H1 (cell line): ENCODE results near the gene FNDC1. TPM values are rescaled to one million over a fixed set of nuclear protein-coding genes. Genes with fewer than 3 reads are reported as not detected.

Source experiments
- CTCF ChIA-PET: fragments of 300-600 bp; sonication (Branson Sonifier 250); formaldehyde crosslinking; loops from one replicate; lab custom pipeline; 2021; ENCODE audit not compliant: partially characterized antibody; lab: Charles Lee
- POLR2A ChIA-PET: fragments of 300-600 bp; sonication (Branson Sonifier 250); formaldehyde crosslinking; loops from one replicate; lab custom pipeline; 2021; ENCODE audit warnings: inconsistent platforms; ENCODE audit not compliant: partially characterized antibody; lab: Charles Lee
- DNase-seq, 2 experiments: peaks; one replicate each; pipeline versions ENCODE4 v3.0.0 to v3.0.0-alpha.2; 2010 to 2022; ENCODE audit warnings: low spot score in 2 of 2, low read depth in 1 of 2, mixed read lengths in 1 of 2
- FAIRE-seq: peaks from 2 replicates; lab custom pipeline; 2011; peaks lifted over from hg19 to GRCh38; lab: Jason Lieb, UNC
- H2AFZ ChIP-seq: 2 replicates; pipeline ENCODE4 v1.8.1; 2012; ENCODE audit warnings: low read length, inconsistent platforms
- H2AK5ac ChIP-seq: 2 replicates; pipeline ENCODE4 v1.6.1; 2013; ENCODE audit warnings: low read depth, low read length
- H2BK120ac ChIP-seq: replicated peaks from 2 replicates; pipeline ENCODE3; 2013; ENCODE audit warnings: low read depth, low read length, inconsistent platforms
- H2BK12ac ChIP-seq: 2 replicates; pipeline ENCODE4 v1.6.1; 2013; ENCODE audit warnings: low read depth, low read length
- H2BK15ac ChIP-seq: 2 replicates; pipeline ENCODE4 v1.6.1; 2013; ENCODE audit warnings: low read length
- H2BK20ac ChIP-seq: 2 replicates; pipeline ENCODE4 v1.6.1; 2013; ENCODE audit warnings: low read length
- H2BK5ac ChIP-seq: 2 replicates; pipeline ENCODE4 v1.6.1; 2013; ENCODE audit warnings: low read depth, low read length
- H3K14ac ChIP-seq: 2 replicates; pipeline ENCODE4 v1.6.1; 2013; ENCODE audit warnings: inconsistent platforms; ENCODE audit not compliant: insufficient read length
- H3K18ac ChIP-seq: 2 replicates; pipeline ENCODE4 v1.6.1; 2013; ENCODE audit warnings: low read length; ENCODE audit errors: extremely low read depth
- H3K23ac ChIP-seq: 2 replicates; pipeline ENCODE4 v1.6.1; 2013; ENCODE audit warnings: inconsistent platforms; ENCODE audit not compliant: insufficient read length
- H3K23me2 ChIP-seq: 2 replicates; pipeline ENCODE4 v1.6.1; 2013; ENCODE audit warnings: low read depth, low read length
- H3K27ac ChIP-seq: 2 replicates; pipeline ENCODE4 v1.6.1; 2011; ENCODE audit warnings: low read depth, low read length, inconsistent platforms
- H3K27me3 ChIP-seq, 4 experiments: replicated peaks in 1 of 4; 1 replicate in 1 of 4; 2 replicates in 3 of 4; pipeline versions ENCODE4 v1.6.1 to v1.8.1; 2011 to 2013; ENCODE audit warnings: low read length in 3 of 4, mild to moderate bottlenecking in 3 of 4, inconsistent platforms in 2 of 4, mixed read lengths in 2 of 4, moderate library complexity in 1 of 4; ENCODE audit not compliant: control insufficient read depth in 3 of 4, insufficient read depth in 3 of 4; ENCODE audit errors: extremely low read depth in 1 of 4
- H3K36me3 ChIP-seq, 4 experiments: 2 replicates each; pipeline versions ENCODE4 v1.6.1 to v1.8.1; 2011 to 2013; ENCODE audit warnings: mild to moderate bottlenecking in 4 of 4, low read length in 3 of 4, moderate library complexity in 2 of 4, control low read depth in 1 of 4, inconsistent platforms in 1 of 4; ENCODE audit not compliant: insufficient read depth in 4 of 4, control insufficient read depth in 2 of 4
- H3K4ac ChIP-seq: replicated peaks from 2 replicates; pipeline ENCODE3; 2013; ENCODE audit warnings: low read length, low read depth, mixed read lengths, inconsistent platforms; ENCODE audit not compliant: insufficient read length
- H3K4me1 ChIP-seq, 4 experiments: replicated peaks in 1 of 4; 1 replicate in 1 of 4; 2 replicates in 3 of 4; pipeline versions ENCODE4 v1.6.1 to v1.8.1; 2011 to 2013; ENCODE audit warnings: low read length in 3 of 4, inconsistent platforms in 2 of 4, mixed read lengths in 1 of 4; ENCODE audit not compliant: insufficient read depth in 4 of 4, control insufficient read depth in 3 of 4
- H3K4me2 ChIP-seq, 2 experiments: 2 replicates each; pipeline versions ENCODE4 v1.6.1 to v1.8.1; 2011 to 2013; ENCODE audit warnings: low read depth in 2 of 2, low read length in 2 of 2, control low read depth in 1 of 2, inconsistent platforms in 1 of 2, mild to moderate bottlenecking in 1 of 2; ENCODE audit not compliant: insufficient read depth in 1 of 2
- H3K4me3 ChIP-seq, 4 experiments: fragments of 200-600, 300-600 bp in 1 of 4; sonication (generic), shearing (Covaris generic), sonication (Bioruptor Twin) in 1 of 4; 2 replicates each; pipeline versions ENCODE4 v1.5.1 to v1.8.1; 2011 to 2016; ENCODE audit warnings: low read length in 4 of 4, low read depth in 3 of 4, control low read depth in 2 of 4, inconsistent platforms in 2 of 4, mild to moderate bottlenecking in 2 of 4, mixed read lengths in 1 of 4, moderate library complexity in 1 of 4; ENCODE audit not compliant: insufficient read depth in 2 of 4; ENCODE audit errors: extremely low read depth in 1 of 4
- H3K56ac ChIP-seq: replicated peaks from 2 replicates; pipeline ENCODE3; 2013; ENCODE audit warnings: low read depth, mild to moderate bottlenecking, mixed read lengths, low read length, inconsistent platforms; ENCODE audit not compliant: insufficient read length
- H3K79me1 ChIP-seq: 2 replicates; pipeline ENCODE4 v1.6.1; 2013; ENCODE audit warnings: low read depth, low read length, control low read depth
- H3K79me2 ChIP-seq, 2 experiments: 2 replicates each; pipeline versions ENCODE4 v1.6.1 to v1.8.1; 2012 to 2013; ENCODE audit warnings: low read length in 2 of 2, mild to moderate bottlenecking in 2 of 2, inconsistent platforms in 1 of 2; ENCODE audit not compliant: insufficient read depth in 2 of 2, control insufficient read depth in 1 of 2
- H3K9ac ChIP-seq, 4 experiments: replicated peaks in 1 of 4; 1 replicate in 1 of 4; 2 replicates in 3 of 4; pipeline versions ENCODE4 v1.6.1 to v1.8.1; 2011 to 2013; ENCODE audit warnings: low read depth in 3 of 4, low read length in 3 of 4, control low read depth in 2 of 4, mild to moderate bottlenecking in 2 of 4, moderate library complexity in 2 of 4, inconsistent platforms in 1 of 4; ENCODE audit errors: extremely low read depth in 1 of 4
- H3K9me3 ChIP-seq, 2 experiments: 2 replicates each; pipeline versions ENCODE4 v1.6.1 to v1.8.1; 2012 to 2013; ENCODE audit warnings: mild to moderate bottlenecking in 2 of 2, moderate library complexity in 2 of 2, control low read depth in 1 of 2, inconsistent platforms in 1 of 2, low read depth in 1 of 2, low read length in 1 of 2, mixed read lengths in 1 of 2; ENCODE audit not compliant: insufficient read depth in 2 of 2
- H4K20me1 ChIP-seq, 2 experiments: replicated peaks in 1 of 2; 2 replicates each; pipeline versions ENCODE3 to v1.8.1; 2011 to 2013; ENCODE audit warnings: inconsistent platforms in 2 of 2, low read length in 2 of 2, mild to moderate bottlenecking in 1 of 2; ENCODE audit not compliant: insufficient read depth in 2 of 2, control insufficient read depth in 1 of 2
- H4K5ac ChIP-seq: 2 replicates; pipeline ENCODE4 v1.6.1; 2013; ENCODE audit warnings: low read length, low read depth, mixed read lengths, inconsistent platforms; ENCODE audit not compliant: insufficient read length
- H4K8ac ChIP-seq: 2 replicates; pipeline ENCODE4 v1.8.0; 2013; ENCODE audit warnings: mild to moderate bottlenecking, moderate library complexity, low read length, inconsistent platforms; ENCODE audit not compliant: insufficient read depth; ENCODE audit errors: extremely low read depth
- H4K91ac ChIP-seq: replicated peaks from 2 replicates; pipeline ENCODE3; 2013; ENCODE audit warnings: low read length, mixed read lengths, inconsistent platforms; ENCODE audit not compliant: insufficient read length
- NRF1 ChIP-seq: IDR thresholded peaks from 2 replicates; pipeline ENCODE4 v1.6.1; 2011; ENCODE audit warnings: mild to moderate bottlenecking, low read depth, low read length, improper control_type of control experiment
- RNF2 ChIP-seq: fragments of 200-900, 300-1000 bp; sonication (generic); IDR thresholded peaks from 2 replicates; pipeline ENCODE4 v1.7.1; 2016; ENCODE audit warnings: borderline replicate concordance, low read depth, mild to moderate bottlenecking, antibody characterized with exemption, low read length; ENCODE audit not compliant: poor library complexity, severe bottlenecking; ENCODE audit errors: missing control alignments
- RXRA ChIP-seq: IDR thresholded peaks from 2 replicates; pipeline ENCODE4 v1.6.1; 2011; ENCODE audit warnings: low read depth, mild to moderate bottlenecking, low read length, moderate library complexity; ENCODE audit not compliant: insufficient read depth
- SP1 ChIP-seq: IDR thresholded peaks from 2 replicates; pipeline ENCODE4 v1.6.1; 2011; ENCODE audit warnings: low read depth, low read length
- WGBS, 2 experiments: shearing (Covaris generic) in 1 of 2; methylation state at CpG; one replicate each; pipeline versions ENCODE4 v1.1.6 to v1.1.7; 2013 to 2015; ENCODE audit warnings: low lambda C conversion rate in 2 of 2, mixed read lengths in 2 of 2, inconsistent platforms in 1 of 2, low coverage in 1 of 2, missing lambda C conversion rate in 1 of 2; ENCODE audit not compliant: insufficient replicate concordance in 2 of 2, insufficient coverage in 1 of 2, insufficient read length in 1 of 2; ENCODE audit errors: extremely low coverage in 1 of 2, missing lambda C conversion rate in 1 of 2; 5-methylcytosine and 5-hydroxymethylcytosine counted together
- polyA plus RNA-seq, 7 experiments: library from polyadenylated mRNA; depleted of rRNA in 3 of 7; stranded (reverse) in 5 of 7; unstranded in 2 of 7; fragments of >200 nt in 5 of 7; fragments of 200-250 nt in 2 of 7; gene quantifications; 1 replicate in 5 of 7; 2 replicates in 1 of 7; 4 replicates in 1 of 7; pipeline versions ENCODE4 v1.2.1 to v1.2.3, GENCODE V29; 2011 to 2013; ENCODE audit warnings: missing spikeins in 2 of 7, mixed read lengths in 2 of 7
- total RNA-seq: library from RNA; stranded (reverse); fragmentation: NEBNext Ultra II Directional; extraction: Animal tissue kit (Norgen Biotek cat#: 25700); gene quantifications from 2 replicates; pipeline ENCODE4 v1.2.1, GENCODE V29; 2021

FNDC1 gene
- total and polyA plus RNA-seq, 2 of the 8 experiments (the other 6 are each of a cell fraction or from before 2014, with no cell fraction given) = 0.06 to 0.30 TPM

- DNase-seq (no peak), FAIRE-seq (no peak)
- no peak overlapping the region for H2AFZ ChIP-seq
- H3K18ac ChIP-seq = no peak overlapping the region
- H4K8ac ChIP-seq = no peak overlapping the region
- H3K56ac ChIP-seq = no peak overlapping the region
- no peak overlapping the region for H3K9ac ChIP-seq
- no peak overlapping the region for H3K4me3 ChIP-seq
- H3K4me2 ChIP-seq = no peak overlapping the region
- H4K20me1 ChIP-seq = no peaks in the 10 kb centered on the region
- H3K23ac ChIP-seq = no peak overlapping the region
- H3K79me2 ChIP-seq = no peaks in the 10 kb centered on the region
- H2BK20ac ChIP-seq = no peak overlapping the region; the same call in 1 of the 2 replicates
- H3K36me3 ChIP-seq = no peaks in the 10 kb centered on the region
- no peak overlapping the region for H3K14ac ChIP-seq
- no peaks in the 10 kb centered on the region for H3K79me1 ChIP-seq
- no peak overlapping the region for H4K5ac ChIP-seq
- POLR2A ChIA-PET = no interaction called here
- peaks cover 61 to 70% of the 10 kb centered on the region in 2 experiments for H3K9me3 ChIP-seq
- no peak overlapping the region for H2BK15ac ChIP-seq
- no peak overlapping the region for H2BK120ac ChIP-seq
- no peaks in the 10 kb centered on the region for H3K27me3 ChIP-seq
- no peak overlapping the region for H3K27ac ChIP-seq
- no peak overlapping the region for H3K4ac ChIP-seq
- 69% methylated on average over 2 of the region's 2 CpGs; no CpG with 5 or more reads in 1 of the 2 experiments for WGBS, 2 experiments
- H2BK12ac ChIP-seq = no peak overlapping the region
- no peak overlapping the region for H2AK5ac ChIP-seq
- H3K23me2 ChIP-seq = no peaks in the 10 kb centered on the region
- H3K4me1 ChIP-seq = peaks cover 0 to 4% (median 2%) of the 10 kb centered on the region in 4 experiments; a peak in 3 of 7 replicates
- no peak overlapping the region for H4K91ac ChIP-seq
- CTCF ChIA-PET = interaction anchor here (1.2 to 1.3 kb wide), 2 partner anchors 56 to 401 kb away, joined by 3 to 5 read pairs; no protein-coding TSS in a partner anchor
- 0 out of 2 replicates have a peak overlapping the region, but pooled peaks have one; percentile 40 for H2BK5ac ChIP-seq
- TF ChIP-seq SP1 (no peak), RXRA (no peak), RNF2 (no peak), NRF1 (no peak)
These were observed 85.0 kb downstream of the FNDC1 start for GRCh38 chr6:159254186-159254585.
